Measurements from ENCODE around the gene GINS1.
A peak's percentile ranks its signal among the peaks of the same experiment; 100 is the strongest.

GINS1 gene

GRCh38 chr20:25484224-25484846 is 76.9 kb downstream of the GINS1 start:
- no peak overlapping the region for H3K4me3 ChIP-seq (replicated peaks; ENCODE audit: low read depth, low read length)
- DNase-seq (ENCODE audit: low read depth) = no peak
- no peak for TF ChIP-seq CTCF (IDR thresholded peaks at IDR 0.05; ENCODE audit: low read length, missing control alignments)

GRCh38 chr20:25484911-25485511 is 77.5 kb downstream of the GINS1 start:
- peak; percentile 74 for DNase-seq (ENCODE audit: low read depth)
- TF ChIP-seq CTCF (IDR thresholded peaks at IDR 0.05; ENCODE audit: low read length, missing control alignments) = no peak
- no peak overlapping the region for H3K4me3 ChIP-seq (replicated peaks; ENCODE audit: low read depth, low read length)

- no peak overlapping the region for H3K4me3 ChIP-seq (replicated peaks; ENCODE audit: low read depth, low read length)
- no peak for TF ChIP-seq CTCF (IDR thresholded peaks at IDR 0.05; ENCODE audit: low read length, missing control alignments)
- no peak for DNase-seq (ENCODE audit: low read depth)
These were observed 78.4 kb downstream of the GINS1 start for GRCh38 chr20:25485872-25486271.

GRCh38 chr20:25486377-25486776 is 78.9 kb downstream of the GINS1 start:
- peak; percentile 34 for DNase-seq (ENCODE audit: low read depth)
- H3K4me3 ChIP-seq (replicated peaks; ENCODE audit: low read depth, low read length) = no peak overlapping the region
- no peak for TF ChIP-seq CTCF (IDR thresholded peaks at IDR 0.05; ENCODE audit: low read length, missing control alignments)

GRCh38 chr20:25487306-25487705 is 79.8 kb downstream of the GINS1 start:
- DNase-seq (ENCODE audit: low read depth) = no peak
- no peak for TF ChIP-seq CTCF (IDR thresholded peaks at IDR 0.05; ENCODE audit: low read length, missing control alignments)
- no peak overlapping the region for H3K4me3 ChIP-seq (replicated peaks; ENCODE audit: low read depth, low read length)

GRCh38 chr20:25487975-25488374 is 80.5 kb downstream of the GINS1 start:
- TF ChIP-seq CTCF (IDR thresholded peaks at IDR 0.05; ENCODE audit: low read length, missing control alignments) = no peak
- no peak overlapping the region for H3K4me3 ChIP-seq (replicated peaks; ENCODE audit: low read depth, low read length)
- no peak for DNase-seq (ENCODE audit: low read depth)

All from fibroblast of pulmonary artery (primary cell).